Loucy (cell line): ENCODE results near the gene SFR1.

Source experiments
- CTCF ChIP-seq: fragments of 200-600 bp; sonication (generic); conservative IDR thresholded peaks from 2 replicates; pipeline ENCODE4 v1.5.1; 2014; ENCODE audit warnings: mild to moderate bottlenecking, antibody characterized with exemption, low read length
- EZH2phosphoT487 ChIP-seq: fragments of 200-600 bp; IDR thresholded peaks from 2 replicates; pipeline ENCODE4 v1.6.1; 2018; ENCODE audit warnings: antibody characterized with exemption, mild to moderate bottlenecking, moderate library complexity, borderline replicate concordance

GRCh38 chr10:104076743-104077160 lies 45.2 kb upstream of the SFR1 start:
- TF ChIP-seq CTCF (no peak), EZH2phosphoT487 (no peak)
